Measurements from ENCODE around the gene MYDGF. TPM values are rescaled to one million over a fixed set of nuclear protein-coding genes. Genes with fewer than 3 reads are reported as not detected.

Gene MYDGF
- total RNA-seq, 1 experiment from 2014 or later: 188 TPM

GRCh38 chr19:4619668-4620294 is 50.4 kb downstream of the MYDGF start:
- intact Hi-C loops (cut with micrococcal nuclease): no loop called here
- no peak overlapping the region for H3K4me3 Mint-ChIP-seq (ENCODE audit: unreplicated experiment)

GRCh38 chr19:4618019-4618418 is 52.1 kb downstream of the MYDGF start:
- TF ChIP-seq CTCF (IDR thresholded peaks at IDR 0.05; ENCODE audit: unreplicated experiment): no peak
- CTCF ChIA-PET: no interaction called here
- no peaks in the 10 kb centered on the region for H3K4me1 Mint-ChIP-seq (ENCODE audit: insufficient read depth, unreplicated experiment)
- DNase-seq (ENCODE audit: unreplicated experiment): no peak
- H3K27ac Mint-ChIP-seq (ENCODE audit: low read depth, unreplicated experiment): no peak overlapping the region
- H3K9me3 Mint-ChIP-seq (ENCODE audit: unreplicated experiment): no peaks in the 10 kb centered on the region
- H3K27me3 Mint-ChIP-seq (ENCODE audit: insufficient read depth, unreplicated experiment): peaks cover 37% of the 10 kb centered on the region
- POLR2A ChIA-PET: no interaction called here
- no TSS peak for BruUV-seq (replicated peaks)
- intact Hi-C loops (cut with micrococcal nuclease): no loop called here
- H3K36me3 Mint-ChIP-seq (ENCODE audit: insufficient read depth, unreplicated experiment): no peaks in the 10 kb centered on the region
- no peak overlapping the region for H3K4me3 Mint-ChIP-seq (ENCODE audit: unreplicated experiment)

More at GRCh38 chr19:4619668-4620294, 50.4 kb downstream of the MYDGF start:
- TF ChIP-seq CTCF (IDR thresholded peaks at IDR 0.05; ENCODE audit: unreplicated experiment): no peak
- H3K9me3 Mint-ChIP-seq (ENCODE audit: unreplicated experiment): no peaks in the 10 kb centered on the region
- CTCF ChIA-PET: interaction anchor here (0.6 to 1.0 kb wide), 2 partner anchors 17 to 51 kb away, joined by 3 to 9 read pairs; no protein-coding TSS in a partner anchor
- no peak overlapping the region for H3K27ac Mint-ChIP-seq (ENCODE audit: low read depth, unreplicated experiment)
- H3K27me3 Mint-ChIP-seq (ENCODE audit: insufficient read depth, unreplicated experiment): peaks cover 37% of the 10 kb centered on the region
- POLR2A ChIA-PET: no interaction called here
- H3K36me3 Mint-ChIP-seq (ENCODE audit: insufficient read depth, unreplicated experiment): no peaks in the 10 kb centered on the region
- DNase-seq (ENCODE audit: unreplicated experiment): no peak
- no TSS peak for BruUV-seq (replicated peaks)
- H3K4me1 Mint-ChIP-seq (ENCODE audit: insufficient read depth, unreplicated experiment): no peaks in the 10 kb centered on the region

- TF ChIP-seq CTCF (IDR thresholded peaks at IDR 0.05; ENCODE audit: unreplicated experiment): no peak
- intact Hi-C loops (cut with micrococcal nuclease): no loop called here
- CTCF ChIA-PET: no interaction called here
- H3K27me3 Mint-ChIP-seq (ENCODE audit: insufficient read depth, unreplicated experiment): peaks cover 27% of the 10 kb centered on the region
- no peaks in the 10 kb centered on the region for H3K36me3 Mint-ChIP-seq (ENCODE audit: insufficient read depth, unreplicated experiment)
- H3K27ac Mint-ChIP-seq (ENCODE audit: low read depth, unreplicated experiment): no peak overlapping the region
- no peak overlapping the region for H3K4me3 Mint-ChIP-seq (ENCODE audit: unreplicated experiment)
- H3K9me3 Mint-ChIP-seq (ENCODE audit: unreplicated experiment): no peaks in the 10 kb centered on the region
- no peak for DNase-seq (ENCODE audit: unreplicated experiment)
- BruUV-seq (replicated peaks): no TSS peak
- POLR2A ChIA-PET: interaction anchor here (0.6 kb wide), 1 partner anchor 11 kb away, joined by 3 read pairs; no protein-coding TSS in a partner anchor
- no peaks in the 10 kb centered on the region for H3K4me1 Mint-ChIP-seq (ENCODE audit: insufficient read depth, unreplicated experiment)
These were observed 56.8 kb downstream of the MYDGF start for GRCh38 chr19:4613254-4613751.

DNA sequence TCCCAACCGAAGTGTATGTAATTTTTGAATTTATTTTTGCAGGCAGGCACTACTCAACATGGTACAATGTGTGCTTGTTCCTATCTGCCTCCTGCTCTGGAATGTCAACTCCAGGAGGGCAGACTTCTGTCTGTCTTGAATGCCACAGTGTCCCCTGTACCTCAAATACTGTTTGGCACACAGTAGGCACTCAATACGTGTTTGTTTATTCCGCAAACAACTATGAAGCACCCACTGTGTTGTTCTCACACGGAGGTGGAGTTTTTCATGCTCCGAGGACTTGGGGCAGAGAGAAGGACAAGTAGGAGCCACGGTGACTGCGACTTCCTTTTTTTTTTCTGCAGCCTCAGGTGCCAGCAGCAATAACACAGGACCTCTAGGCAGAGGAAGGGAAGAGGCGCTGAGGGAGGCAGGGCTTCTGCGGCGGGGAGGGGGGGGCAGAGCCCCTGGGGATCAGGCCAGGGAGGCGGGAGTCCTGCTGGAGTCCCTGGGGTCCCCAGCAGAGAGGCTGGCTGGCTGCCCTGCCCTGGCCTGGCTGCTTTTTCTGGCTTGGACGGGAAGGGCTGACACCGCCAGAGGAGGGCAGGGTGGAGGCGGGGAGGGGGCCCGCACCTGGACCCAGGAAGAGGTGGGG is 60.1 kb downstream of the MYDGF start:
- H3K4me3 Mint-ChIP-seq (ENCODE audit: unreplicated experiment): no peak overlapping the region
- no TSS peak for BruUV-seq (replicated peaks)
- POLR2A ChIA-PET: no interaction called here
- CTCF ChIA-PET: no interaction called here
- H3K27me3 Mint-ChIP-seq (ENCODE audit: insufficient read depth, unreplicated experiment): peaks cover 16% of the 10 kb centered on the region
- H3K9me3 Mint-ChIP-seq (ENCODE audit: unreplicated experiment): no peaks in the 10 kb centered on the region
- intact Hi-C loops (cut with micrococcal nuclease): no loop called here
- no peak for TF ChIP-seq CTCF (IDR thresholded peaks at IDR 0.05; ENCODE audit: unreplicated experiment)
- H3K36me3 Mint-ChIP-seq (ENCODE audit: insufficient read depth, unreplicated experiment): no peaks in the 10 kb centered on the region
- DNase-seq (ENCODE audit: unreplicated experiment): no peak
- no peak overlapping the region for H3K27ac Mint-ChIP-seq (ENCODE audit: low read depth, unreplicated experiment)
- no peaks in the 10 kb centered on the region for H3K4me1 Mint-ChIP-seq (ENCODE audit: insufficient read depth, unreplicated experiment)

Other genes starting within 250 kb of the MYDGF start
- gene UBXN6, start 212.5 kb downstream of the MYDGF start, total RNA-seq (2022): 94.8 and 110 TPM in 2 replicates
- 46.3 and 53.8 TPM in 2 replicates for gene HDGFL2, start 198.0 kb downstream of the MYDGF start, total RNA-seq (2022)
- gene PLIN4, start 151.9 kb downstream of the MYDGF start, total RNA-seq (2022): 1.4 and 1.8 TPM in 2 replicates
- gene PLIN5, start 135.1 kb downstream of the MYDGF start, total RNA-seq (2022): not detected in 2 replicates
- gene LRG1, start 130.3 kb downstream of the MYDGF start, total RNA-seq (2022): 0.33 and 0.56 TPM in 2 replicates
- 0.20 and 0.54 TPM in 2 replicates for gene SEMA6B, start 110.7 kb downstream of the MYDGF start, total RNA-seq (2022)
- gene TNFAIP8L1, start 30.8 kb downstream of the MYDGF start, total RNA-seq (2022): 2.7 and 3.6 TPM in 2 replicates
- gene DPP9, start 53.5 kb upstream of the MYDGF start, total RNA-seq (2022): 90.6 and 100 TPM in 2 replicates
- gene FEM1A, start 121.4 kb upstream of the MYDGF start, total RNA-seq (2022): 13.5 and 15.4 TPM in 2 replicates
- gene TICAM1, start 161.4 kb upstream of the MYDGF start, total RNA-seq (2022): 24.2 and 25.6 TPM in 2 replicates
- gene PLIN3, start 197.3 kb upstream of the MYDGF start, total RNA-seq (2022): 64.3 and 71.7 TPM in 2 replicates
- not detected in 2 replicates for gene ARRDC5, start 232.6 kb upstream of the MYDGF start, total RNA-seq (2022)
- gene UHRF1, start 239.2 kb upstream of the MYDGF start, total RNA-seq (2022): 11.2 and 16.0 TPM in 2 replicates